GM23338 (cell line): ENCODE results near the gene PDZD8.

Source experiments
- CREB1 ChIP-seq: fragments of 250-450 bp; sonication (Bioruptor Pico); IDR thresholded peaks from 2 replicates; pipeline ENCODE4 v1.5.0; 2020; ENCODE audit warnings: low read depth, mild to moderate bottlenecking, moderate library complexity
- CTCF ChIP-seq, 2 experiments: fragments of 200-600 bp in 1 of 2; sonication (generic) in 1 of 2; conservative IDR thresholded peaks; 2 replicates each; pipeline versions ENCODE4 v1.5.1 to v1.6.1; 2016 to 2017; ENCODE audit warnings: antibody characterized with exemption in 2 of 2, low read depth in 2 of 2, mild to moderate bottlenecking in 2 of 2, moderate library complexity in 1 of 2
- EZH2 ChIP-seq: fragments of 200-600 bp; sonication (generic); IDR thresholded peaks from one replicate; pipeline ENCODE4 v1.8.0; 2017; ENCODE audit warnings: antibody characterized with exemption, mild to moderate bottlenecking, low read depth; ENCODE audit not compliant: unreplicated experiment
- EZH2phosphoT487 ChIP-seq: fragments of 200-600 bp; sonication (generic); IDR thresholded peaks from one replicate; pipeline ENCODE4 v1.8.1; 2018; ENCODE audit warnings: antibody characterized with exemption; ENCODE audit not compliant: unreplicated experiment
- JUNB ChIP-seq: IDR thresholded peaks from one replicate; pipeline ENCODE4 v1.6.1; 2016; ENCODE audit warnings: antibody characterized with exemption; ENCODE audit not compliant: unreplicated experiment
- NANOG ChIP-seq: IDR thresholded peaks from 2 replicates; pipeline ENCODE4 v1.6.1; 2016; ENCODE audit warnings: antibody characterized with exemption, borderline replicate concordance
- POLR2AphosphoS5 ChIP-seq: IDR thresholded peaks from 2 replicates; pipeline ENCODE4 v1.6.1; 2016; ENCODE audit warnings: antibody characterized with exemption, low read depth
- ZNF114 ChIP-seq: fragments of 250-450 bp; sonication (Bioruptor Pico); IDR thresholded peaks from 2 replicates; pipeline ENCODE4 v1.5.0; 2020; ENCODE audit warnings: mild to moderate bottlenecking, moderate library complexity
- ZNF331 ChIP-seq: fragments of 250-450 bp; sonication (Bioruptor Pico); IDR thresholded peaks from 2 replicates; pipeline ENCODE4 v1.5.0; 2020; ENCODE audit warnings: low read depth, mild to moderate bottlenecking, moderate library complexity
- ZNF462 ChIP-seq: fragments of 250-450 bp; sonication (Bioruptor Pico); IDR thresholded peaks from 2 replicates; pipeline ENCODE4 v1.5.0; 2020; ENCODE audit warnings: mild to moderate bottlenecking, moderate library complexity
- TF ChIP-seq, protein P1 (sequence below): IDR thresholded peaks from 2 replicates; pipeline ENCODE4 v1.6.1; 2016; ENCODE audit warnings: antibody characterized with exemption
- TF ChIP-seq, protein P2 (sequence below): IDR thresholded peaks from one replicate; pipeline ENCODE4 v1.6.1; 2018; ENCODE audit warnings: antibody characterized with exemption; ENCODE audit not compliant: unreplicated experiment

DNA sequence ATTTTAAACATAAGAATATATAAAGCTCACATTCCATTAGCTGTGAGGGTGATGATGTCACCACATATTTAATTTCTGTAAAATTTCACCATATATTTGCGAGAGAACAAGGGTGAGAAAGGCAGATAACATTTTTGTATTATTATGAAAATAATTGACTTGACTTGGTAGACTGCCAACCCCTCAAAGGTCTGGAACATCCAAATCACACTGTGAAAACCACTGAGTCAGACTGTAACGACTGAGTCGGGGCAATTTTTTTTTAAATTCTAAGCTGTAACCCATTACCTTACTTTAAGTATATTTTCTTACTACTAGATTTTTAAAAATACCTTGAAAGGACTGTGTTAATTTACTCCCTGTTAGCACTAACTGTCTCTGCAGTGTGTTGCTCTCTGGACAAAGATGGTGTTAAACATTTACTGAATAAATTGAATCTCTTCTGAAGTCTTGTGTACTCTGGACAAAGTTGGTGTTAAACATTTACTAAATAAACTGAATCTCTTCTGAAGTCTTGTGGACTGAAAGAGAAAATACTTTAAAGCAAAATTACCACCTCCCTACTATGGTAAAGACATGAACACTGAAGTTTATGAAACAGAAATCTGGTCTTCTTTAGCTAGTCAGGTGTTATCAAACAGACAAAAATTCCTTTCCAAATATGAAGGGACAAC is 14.1 kb downstream of the PDZD8 start:
- no peak for TF ChIP-seq EZH2
- no peak for TF ChIP-seq CTCF (conservative IDR thresholded peaks at IDR 0.05; ENCODE audit: low read depth in 2 of 2)
- TF ChIP-seq POLR2AphosphoS5: no peak
- TF ChIP-seq, protein P1, sequence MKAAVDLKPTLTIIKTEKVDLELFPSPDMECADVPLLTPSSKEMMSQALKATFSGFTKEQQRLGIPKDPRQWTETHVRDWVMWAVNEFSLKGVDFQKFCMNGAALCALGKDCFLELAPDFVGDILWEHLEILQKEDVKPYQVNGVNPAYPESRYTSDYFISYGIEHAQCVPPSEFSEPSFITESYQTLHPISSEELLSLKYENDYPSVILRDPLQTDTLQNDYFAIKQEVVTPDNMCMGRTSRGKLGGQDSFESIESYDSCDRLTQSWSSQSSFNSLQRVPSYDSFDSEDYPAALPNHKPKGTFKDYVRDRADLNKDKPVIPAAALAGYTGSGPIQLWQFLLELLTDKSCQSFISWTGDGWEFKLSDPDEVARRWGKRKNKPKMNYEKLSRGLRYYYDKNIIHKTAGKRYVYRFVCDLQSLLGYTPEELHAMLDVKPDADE: no peak
- TF ChIP-seq, protein P2, sequence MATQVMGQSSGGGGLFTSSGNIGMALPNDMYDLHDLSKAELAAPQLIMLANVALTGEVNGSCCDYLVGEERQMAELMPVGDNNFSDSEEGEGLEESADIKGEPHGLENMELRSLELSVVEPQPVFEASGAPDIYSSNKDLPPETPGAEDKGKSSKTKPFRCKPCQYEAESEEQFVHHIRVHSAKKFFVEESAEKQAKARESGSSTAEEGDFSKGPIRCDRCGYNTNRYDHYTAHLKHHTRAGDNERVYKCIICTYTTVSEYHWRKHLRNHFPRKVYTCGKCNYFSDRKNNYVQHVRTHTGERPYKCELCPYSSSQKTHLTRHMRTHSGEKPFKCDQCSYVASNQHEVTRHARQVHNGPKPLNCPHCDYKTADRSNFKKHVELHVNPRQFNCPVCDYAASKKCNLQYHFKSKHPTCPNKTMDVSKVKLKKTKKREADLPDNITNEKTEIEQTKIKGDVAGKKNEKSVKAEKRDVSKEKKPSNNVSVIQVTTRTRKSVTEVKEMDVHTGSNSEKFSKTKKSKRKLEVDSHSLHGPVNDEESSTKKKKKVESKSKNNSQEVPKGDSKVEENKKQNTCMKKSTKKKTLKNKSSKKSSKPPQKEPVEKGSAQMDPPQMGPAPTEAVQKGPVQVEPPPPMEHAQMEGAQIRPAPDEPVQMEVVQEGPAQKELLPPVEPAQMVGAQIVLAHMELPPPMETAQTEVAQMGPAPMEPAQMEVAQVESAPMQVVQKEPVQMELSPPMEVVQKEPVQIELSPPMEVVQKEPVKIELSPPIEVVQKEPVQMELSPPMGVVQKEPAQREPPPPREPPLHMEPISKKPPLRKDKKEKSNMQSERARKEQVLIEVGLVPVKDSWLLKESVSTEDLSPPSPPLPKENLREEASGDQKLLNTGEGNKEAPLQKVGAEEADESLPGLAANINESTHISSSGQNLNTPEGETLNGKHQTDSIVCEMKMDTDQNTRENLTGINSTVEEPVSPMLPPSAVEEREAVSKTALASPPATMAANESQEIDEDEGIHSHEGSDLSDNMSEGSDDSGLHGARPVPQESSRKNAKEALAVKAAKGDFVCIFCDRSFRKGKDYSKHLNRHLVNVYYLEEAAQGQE: no peak
- no peak for TF ChIP-seq NANOG
- TF ChIP-seq CREB1 (CRISPR knock-in tag): no peak
- no peak for TF ChIP-seq EZH2phosphoT487
- no peak for TF ChIP-seq JUNB
- TF ChIP-seq ZNF462: no peak
- TF ChIP-seq ZNF114 (CRISPR knock-in tag): no peak
- no peak for TF ChIP-seq ZNF331 (CRISPR knock-in tag)
